Peyer's patch (tissue), 4 donors: ENCODE measurements around the gene GCGR.

Experiments used
- CTCF ChIP-seq, 6 experiments: fragments of 450-650 bp in 4 of 6; fragments of 200-600 bp in 2 of 6; sonication (generic) in 1 of 6; IDR thresholded peaks; one replicate each; pipeline ENCODE4 v1.5.1; 2017 to 2019; ENCODE audit warnings: antibody characterized with exemption in 6 of 6, mild to moderate bottlenecking in 3 of 6, moderate library complexity in 1 of 6
- POLR2A ChIP-seq, 2 donors: fragments of 450-650 bp; IDR thresholded peaks; one replicate each; pipeline ENCODE4 v1.5.1; 2017; ENCODE audit warnings: antibody characterized with exemption in 2 of 2, mild to moderate bottlenecking in 2 of 2, moderate library complexity in 2 of 2

GRCh38 chr17:81794509-81794908 is 9.4 kb upstream of the GCGR start:
- TF ChIP-seq CTCF (IDR thresholded peaks at IDR 0.05) (no peak), POLR2A (IDR thresholded peaks at IDR 0.05) (no peak)
